HepG2 (cell line): ENCODE data around the gene AKR1E2. TPM values are rescaled to one million over a fixed set of nuclear protein-coding genes. Genes with fewer than 3 reads are reported as not detected.

Source experiments
- DRAP1 ChIP-seq: IDR thresholded peaks from 2 replicates; pipeline ENCODE4 v1.6.1; 2016; ENCODE audit warnings: missing genetic modification reagents, missing compliant biosample characterization
- NFE2 ChIP-seq: sonication (generic); formaldehyde crosslinking; IDR thresholded peaks from 2 replicates; pipeline ENCODE4 v1.4.0; 2020; ENCODE audit warnings: missing genetic modification reagents
- NR2C2 ChIP-seq: sonication (generic); formaldehyde crosslinking; IDR thresholded peaks from 2 replicates; pipeline ENCODE4 v1.4.0; 2020; ENCODE audit warnings: missing genetic modification reagents, mild to moderate bottlenecking, moderate library complexity, borderline replicate concordance
- NR3C1 ChIP-seq: sonication (generic); formaldehyde crosslinking; IDR thresholded peaks from 2 replicates; pipeline ENCODE4 v1.4.0; 2020; ENCODE audit warnings: missing genetic modification reagents
- RFXANK ChIP-seq: IDR thresholded peaks from 2 replicates; pipeline ENCODE4 v1.6.1; 2016
- SIX1 ChIP-seq: sonication (generic); formaldehyde crosslinking; IDR thresholded peaks from 2 replicates; pipeline ENCODE4 v1.4.0; 2020; ENCODE audit warnings: missing genetic modification reagents, borderline replicate concordance
- STAG1 ChIP-seq: sonication (generic); formaldehyde crosslinking; IDR thresholded peaks from 2 replicates; pipeline ENCODE4 v1.4.0; 2020; ENCODE audit warnings: missing genetic modification reagents
- XBP1 ChIP-seq: sonication (generic); formaldehyde crosslinking; IDR thresholded peaks from 2 replicates; pipeline ENCODE4 v1.5.0; 2020; ENCODE audit warnings: missing genetic modification reagents
- ZBTB4 ChIP-seq: sonication (generic); formaldehyde crosslinking; IDR thresholded peaks from 2 replicates; pipeline ENCODE4 v1.4.0; 2020; ENCODE audit warnings: missing genetic modification reagents, mild to moderate bottlenecking, borderline replicate concordance
- ZBTB7A ChIP-seq: sonication (generic); formaldehyde crosslinking; IDR thresholded peaks from 2 replicates; pipeline ENCODE4 v1.8.0; 2022; ENCODE audit warnings: mild to moderate bottlenecking, missing genetic modification reagents
- ZNF281 ChIP-seq: sonication (generic); formaldehyde crosslinking; IDR thresholded peaks from 2 replicates; pipeline ENCODE4 v1.4.0; 2020; ENCODE audit warnings: missing genetic modification reagents, borderline replicate concordance
- ZNF503 ChIP-seq: sonication (generic); formaldehyde crosslinking; IDR thresholded peaks from 2 replicates; pipeline ENCODE4 v1.4.0; 2020; ENCODE audit warnings: missing genetic modification reagents
- ZNF777 ChIP-seq: sonication (generic); formaldehyde crosslinking; IDR thresholded peaks from 2 replicates; pipeline ENCODE4 v1.4.0; 2020; ENCODE audit warnings: missing genetic modification reagents
- ZNF782 ChIP-seq: sonication (generic); formaldehyde crosslinking; IDR thresholded peaks from 2 replicates; pipeline ENCODE4 v1.4.0; 2020; ENCODE audit warnings: missing genetic modification reagents, mild to moderate bottlenecking, borderline replicate concordance
- ZSCAN22 ChIP-seq: sonication (generic); formaldehyde crosslinking; IDR thresholded peaks from 2 replicates; pipeline ENCODE4 v1.4.0; 2020; ENCODE audit warnings: mild to moderate bottlenecking, missing genetic modification reagents
- polyA plus RNA-seq, 8 experiments: library from polyadenylated mRNA; depleted of rRNA in 3 of 8; stranded (reverse) in 7 of 8; unstranded in 1 of 8; fragments of >200 nt; fragmentation: Illumina TruSeq in 4 of 8; extraction: Trizol in 4 of 8; gene quantifications; 2 replicates each; pipeline versions ENCODE4 v1.2.1 to v1.2.3, GENCODE V29; 2011 to 2016; ENCODE audit warnings: low read depth in 4 of 8, missing spikeins in 1 of 8, mixed read lengths in 1 of 8; ENCODE audit not compliant: insufficient read depth in 1 of 8
- total RNA-seq, 5 experiments: library from RNA; depleted of rRNA; stranded (reverse); fragments of >200 nt; fragmentation: Illumina TruSeq; extraction: Trizol; gene quantifications; 2 replicates each; pipeline ENCODE4 v1.2.3, GENCODE V29; 2016; ENCODE audit warnings: low read depth in 1 of 5

AKR1E2 gene
- total and polyA plus RNA-seq, 2 of the 13 experiments (the other 11 are each of a cell fraction or from before 2014, with no cell fraction given) = not detected

DNA sequence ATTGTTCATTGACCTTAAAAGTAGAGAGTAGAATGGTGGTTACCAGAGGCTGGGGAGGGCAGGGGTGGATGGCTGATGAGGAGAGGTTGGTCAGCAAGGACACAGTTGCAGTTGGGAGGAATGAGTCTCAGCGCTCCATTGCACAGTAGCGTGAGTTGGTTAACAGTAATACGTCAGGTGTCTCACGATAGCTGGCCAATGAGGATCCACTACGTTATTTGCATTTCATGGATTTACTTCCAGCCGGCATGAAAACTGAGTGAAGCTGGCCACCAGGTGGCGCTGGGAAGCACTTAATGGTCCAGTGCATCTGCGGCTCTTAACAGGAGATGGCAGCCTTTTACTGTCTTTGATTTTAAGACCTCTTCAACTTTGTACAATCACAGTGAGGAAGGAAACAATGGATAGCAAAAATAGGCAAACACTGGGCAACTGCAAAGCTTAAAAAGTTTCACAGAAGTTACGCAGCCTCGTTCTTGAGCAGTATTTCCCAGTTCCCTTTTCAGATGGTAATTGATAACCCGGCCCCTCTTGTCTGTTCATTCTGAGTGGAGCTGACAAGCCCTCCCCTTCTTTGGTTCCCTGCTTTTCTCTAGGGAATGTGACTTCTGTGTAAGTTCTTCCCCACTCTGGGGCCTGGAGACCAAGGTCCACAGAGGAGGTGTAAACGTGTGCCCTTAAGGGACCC lies 23.7 kb downstream of the AKR1E2 start (continued):
- TF ChIP-seq ZNF503 (CRISPR knock-in tag) (no peak), ZNF777 (CRISPR knock-in tag) (no peak), DRAP1 (CRISPR knock-in tag) (peak; percentile 49; the same call in 1 of the 2 replicates), XBP1 (CRISPR knock-in tag) (no peak), STAG1 (CRISPR knock-in tag) (peak; percentile 100), NFE2 (no peak), NR3C1 (CRISPR knock-in tag) (no peak), ZNF782 (CRISPR knock-in tag) (0 out of 2 replicates have a peak, but pooled peaks have one; percentile 74), ZBTB4 (CRISPR knock-in tag) (no peak), NR2C2 (0 out of 2 replicates have a peak, but pooled peaks have one; percentile 25), SIX1 (no peak), ZSCAN22 (CRISPR knock-in tag) (no peak), RFXANK (CRISPR knock-in tag) (peak; percentile 75; the same call in 1 of the 2 replicates), ZNF281 (no peak; the same call in 1 of the 2 replicates), ZBTB7A (no peak)
